Stimulated activated CD8-positive, alpha-beta memory T cell treated with anti-CD3 and anti-CD28 coated beads, Interleukin-7, amount 100 ng/mL, for 24 hours (primary cell): ENCODE data around the gene KCNIP3.

Experiments used
- DNase-seq: peaks from one replicate; pipeline ENCODE4 v3.0.0-alpha.2; 2020; ENCODE audit warnings: low read depth

KCNIP3 gene

GRCh38 chr2:95314964-95315611, 17.9 kb downstream of the KCNIP3 start:
- no peak for DNase-seq

- no peak for DNase-seq
Measured at GRCh38 chr2:95315801-95316411, 18.8 kb downstream of the KCNIP3 start.

GRCh38 chr2:95316466-95317122, 19.4 kb downstream of the KCNIP3 start:
- DNase-seq: no peak

- no peak for DNase-seq
Measured at GRCh38 chr2:95317123-95317500, 20.0 kb downstream of the KCNIP3 start.

- no peak for DNase-seq
Measured at GRCh38 chr2:95317665-95318425, 20.7 kb downstream of the KCNIP3 start.

GRCh38 chr2:95318431-95319220, 21.5 kb downstream of the KCNIP3 start:
- DNase-seq: no peak

- DNase-seq: no peak
Measured at GRCh38 chr2:95319481-95320343, 22.6 kb downstream of the KCNIP3 start.

- no peak for DNase-seq
Measured at GRCh38 chr2:95320344-95320712, 23.2 kb downstream of the KCNIP3 start.

GRCh38 chr2:95320986-95321767, 24.0 kb downstream of the KCNIP3 start:
- DNase-seq: no peak

- DNase-seq: no peak
Measured at GRCh38 chr2:95323347-95324155, 26.4 kb downstream of the KCNIP3 start.

GRCh38 chr2:95325026-95325425, 27.9 kb downstream of the KCNIP3 start:
- DNase-seq: no peak

GRCh38 chr2:95325590-95326432, 28.7 kb downstream of the KCNIP3 start:
- DNase-seq: no peak

GRCh38 chr2:95326433-95327140, 29.4 kb downstream of the KCNIP3 start:
- DNase-seq: no peak

- DNase-seq: no peak
Measured at GRCh38 chr2:95327861-95328260, 30.7 kb downstream of the KCNIP3 start.

GRCh38 chr2:95328358-95329125, 31.4 kb downstream of the KCNIP3 start:
- DNase-seq: no peak

GRCh38 chr2:95329401-95329800, 32.3 kb downstream of the KCNIP3 start:
- no peak for DNase-seq
